Measurements from ENCODE around the gene LAMB2. TPM values are rescaled to one million over a fixed set of nuclear protein-coding genes. Genes with fewer than 3 reads are reported as not detected.

LAMB2 gene
- total RNA-seq, 4 donors from 2014 or later, result 609 to 1,229 (median 740) TPM

GRCh38 chr3:49162751-49163419 is 30.0 kb upstream of the LAMB2 start:
- TF ChIP-seq, protein P1, sequence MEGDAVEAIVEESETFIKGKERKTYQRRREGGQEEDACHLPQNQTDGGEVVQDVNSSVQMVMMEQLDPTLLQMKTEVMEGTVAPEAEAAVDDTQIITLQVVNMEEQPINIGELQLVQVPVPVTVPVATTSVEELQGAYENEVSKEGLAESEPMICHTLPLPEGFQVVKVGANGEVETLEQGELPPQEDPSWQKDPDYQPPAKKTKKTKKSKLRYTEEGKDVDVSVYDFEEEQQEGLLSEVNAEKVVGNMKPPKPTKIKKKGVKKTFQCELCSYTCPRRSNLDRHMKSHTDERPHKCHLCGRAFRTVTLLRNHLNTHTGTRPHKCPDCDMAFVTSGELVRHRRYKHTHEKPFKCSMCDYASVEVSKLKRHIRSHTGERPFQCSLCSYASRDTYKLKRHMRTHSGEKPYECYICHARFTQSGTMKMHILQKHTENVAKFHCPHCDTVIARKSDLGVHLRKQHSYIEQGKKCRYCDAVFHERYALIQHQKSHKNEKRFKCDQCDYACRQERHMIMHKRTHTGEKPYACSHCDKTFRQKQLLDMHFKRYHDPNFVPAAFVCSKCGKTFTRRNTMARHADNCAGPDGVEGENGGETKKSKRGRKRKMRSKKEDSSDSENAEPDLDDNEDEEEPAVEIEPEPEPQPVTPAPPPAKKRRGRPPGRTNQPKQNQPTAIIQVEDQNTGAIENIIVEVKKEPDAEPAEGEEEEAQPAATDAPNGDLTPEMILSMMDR (IDR thresholded peaks at IDR 0.05), result no peak
- TF ChIP-seq EP300 (IDR thresholded peaks at IDR 0.05) (no peak), POLR2A (IDR thresholded peaks at IDR 0.05; ENCODE audit: low read depth) (no peak), POLR2AphosphoS5 (IDR thresholded peaks at IDR 0.05) (no peak)
- intact Hi-C loops (cut with DNase I), result no loop called here
- Histone ChIP-seq H3K27ac (replicated peaks in 1 of 4) (no peak overlapping the region), H3K27me3 (no peaks in the 10 kb centered on the region), H3K36me3 (peaks cover 13 to 36% (median 30%) of the 10 kb centered on the region in 4 donors), H3K4me1 (peaks cover 18 to 38% (median 30%) of the 10 kb centered on the region in 4 donors), H3K9me3 (no peaks in the 10 kb centered on the region), H3K4me3 (no peak overlapping the region)
- no peak for DNase-seq (ENCODE audit: extremely low spot score)
- 96% methylated on average over 10 of the region's 21 CpGs for WGBS

- H3K36me3 ChIP-seq, result peaks cover 13 to 36% (median 30%) of the 10 kb centered on the region in 4 donors
- H3K4me3 ChIP-seq, result no peak overlapping the region
- no peaks in the 10 kb centered on the region for H3K27me3 ChIP-seq
- no peak overlapping the region for H3K27ac ChIP-seq (replicated peaks in 1 of 4)
- WGBS, result 67% methylated on average over 3 of the region's 3 CpGs
- TF ChIP-seq EP300 (IDR thresholded peaks at IDR 0.05), result no peak
- TF ChIP-seq POLR2A (IDR thresholded peaks at IDR 0.05; ENCODE audit: low read depth), result no peak
- TF ChIP-seq POLR2AphosphoS5 (IDR thresholded peaks at IDR 0.05), result no peak
- TF ChIP-seq, protein P1 (IDR thresholded peaks at IDR 0.05), result no peak
- intact Hi-C loops (cut with DNase I), result no loop called here
- H3K9me3 ChIP-seq, result no peaks in the 10 kb centered on the region
- no peak for DNase-seq (ENCODE audit: extremely low spot score)
- peaks cover 18 to 37% (median 29%) of the 10 kb centered on the region in 4 donors for H3K4me1 ChIP-seq
These were observed 29.1 kb upstream of the LAMB2 start for GRCh38 chr3:49161808-49162530.

GRCh38 chr3:49161197-49161596 is 28.3 kb upstream of the LAMB2 start:
- WGBS, result 67% methylated on average over 1 of the region's 2 CpGs
- Histone ChIP-seq H3K27ac (replicated peaks in 1 of 4) (no peak overlapping the region), H3K9me3 (no peaks in the 10 kb centered on the region), H3K4me1 (peaks cover 11 to 29% (median 22%) of the 10 kb centered on the region in 4 donors), H3K36me3 (peaks cover 13 to 36% (median 30%) of the 10 kb centered on the region in 4 donors), H3K4me3 (no peak overlapping the region), H3K27me3 (no peaks in the 10 kb centered on the region)
- DNase-seq (ENCODE audit: extremely low spot score), result no peak
- TF ChIP-seq POLR2A (IDR thresholded peaks at IDR 0.05; ENCODE audit: low read depth) (no peak), POLR2AphosphoS5 (IDR thresholded peaks at IDR 0.05) (no peak), EP300 (IDR thresholded peaks at IDR 0.05) (no peak)
- TF ChIP-seq, protein P1 (IDR thresholded peaks at IDR 0.05), result no peak
- intact Hi-C loops (cut with DNase I), result no loop called here

DNA sequence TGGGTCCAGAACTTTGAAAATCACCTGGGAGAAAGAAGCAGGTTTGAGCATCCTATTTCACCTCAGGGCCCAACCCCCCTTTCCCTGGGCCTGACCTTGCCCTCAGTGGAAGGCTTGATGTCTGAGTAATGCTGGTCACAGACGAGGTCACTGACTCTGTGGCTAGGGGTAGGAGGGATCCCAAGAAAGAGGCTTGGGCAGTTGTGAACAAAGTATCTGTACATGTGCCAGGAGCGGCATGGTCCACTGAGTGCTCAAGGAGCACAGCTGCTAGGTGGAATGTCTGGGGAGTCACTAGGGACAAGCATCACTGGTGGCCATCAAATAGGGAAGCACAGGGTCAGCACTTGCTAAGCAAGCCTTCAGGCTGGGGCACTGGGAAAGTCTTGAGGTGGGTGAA is 25.9 kb upstream of the LAMB2 start:
- Histone ChIP-seq H3K27me3 (no peaks in the 10 kb centered on the region), H3K36me3 (peaks cover 12 to 30% (median 22%) of the 10 kb centered on the region in 4 donors), H3K9me3 (no peaks in the 10 kb centered on the region), H3K27ac (replicated peaks in 1 of 4) (no peak overlapping the region), H3K4me3 (no peak overlapping the region), H3K4me1 (peaks cover 0 to 9% (median 4%) of the 10 kb centered on the region in 4 donors)
- DNase-seq (ENCODE audit: extremely low spot score), result no peak
- intact Hi-C loops (cut with DNase I), result no loop called here
- TF ChIP-seq, protein P1 (IDR thresholded peaks at IDR 0.05), result no peak
- no peak for TF ChIP-seq POLR2AphosphoS5 (IDR thresholded peaks at IDR 0.05)
- TF ChIP-seq POLR2A (IDR thresholded peaks at IDR 0.05; ENCODE audit: low read depth), result no peak
- TF ChIP-seq EP300 (IDR thresholded peaks at IDR 0.05), result no peak
- WGBS, result 66% methylated on average over 2 of the region's 2 CpGs

Data from esophagus muscularis mucosa (tissue), 4 donors.